ENCODE measurements around the gene DOP1A.

Gene DOP1A

GRCh38 chr6:83071707-83072106 is 4.2 kb downstream of the DOP1A start:
- DNase-seq (ENCODE audit: low spot score), result no peak

GRCh38 chr6:83072726-83073125 is 5.3 kb downstream of the DOP1A start:
- DNase-seq (ENCODE audit: low spot score), result no peak

GRCh38 chr6:83073615-83074014 is 6.1 kb downstream of the DOP1A start:
- no peak for DNase-seq (ENCODE audit: low spot score)

- no peak for DNase-seq (ENCODE audit: low spot score)
Observed at GRCh38 chr6:83083476-83083875, 16.0 kb downstream of the DOP1A start.

GRCh38 chr6:83086751-83087150 is 19.3 kb downstream of the DOP1A start:
- no peak for DNase-seq (ENCODE audit: low spot score)

- no peak for DNase-seq (ENCODE audit: low spot score)
Observed at GRCh38 chr6:83092756-83093399, 25.4 kb downstream of the DOP1A start.

GRCh38 chr6:83096791-83097190 is 29.3 kb downstream of the DOP1A start:
- DNase-seq (ENCODE audit: low spot score), result no peak

- no peak for DNase-seq (ENCODE audit: low spot score)
Observed at GRCh38 chr6:83097204-83097603, 29.7 kb downstream of the DOP1A start.

GRCh38 chr6:83097675-83098074 is 30.2 kb downstream of the DOP1A start:
- DNase-seq (ENCODE audit: low spot score), result no peak

GRCh38 chr6:83098589-83098988 is 31.1 kb downstream of the DOP1A start:
- no peak for DNase-seq (ENCODE audit: low spot score)

- DNase-seq (ENCODE audit: low spot score), result no peak
Observed at GRCh38 chr6:83108378-83108777, 40.9 kb downstream of the DOP1A start.

GRCh38 chr6:83113258-83113657 is 45.8 kb downstream of the DOP1A start:
- DNase-seq (ENCODE audit: low spot score), result no peak

- no peak for DNase-seq (ENCODE audit: low spot score)
Observed at GRCh38 chr6:83114164-83114563, 46.7 kb downstream of the DOP1A start.

GRCh38 chr6:83117802-83118201 is 50.3 kb downstream of the DOP1A start:
- DNase-seq (ENCODE audit: low spot score), result no peak

GRCh38 chr6:83119742-83120300 is 52.4 kb downstream of the DOP1A start:
- no peak for DNase-seq (ENCODE audit: low spot score)

GRCh38 chr6:83124553-83124952 is 57.1 kb downstream of the DOP1A start:
- DNase-seq (ENCODE audit: low spot score), result no peak

- DNase-seq (ENCODE audit: low spot score), result no peak
Observed at GRCh38 chr6:83125425-83125824, 58.0 kb downstream of the DOP1A start.

- DNase-seq (ENCODE audit: low spot score), result no peak
Observed at GRCh38 chr6:83126223-83126622, 58.8 kb downstream of the DOP1A start.

GRCh38 chr6:83126807-83127206 is 59.3 kb downstream of the DOP1A start:
- no peak for DNase-seq (ENCODE audit: low spot score)

- DNase-seq (ENCODE audit: low spot score), result no peak
Observed at GRCh38 chr6:83127258-83127657, 59.8 kb downstream of the DOP1A start.

- no peak for DNase-seq (ENCODE audit: low spot score)
Observed at GRCh38 chr6:83127976-83128375, 60.5 kb downstream of the DOP1A start.

- DNase-seq (ENCODE audit: low spot score), result no peak
Observed at GRCh38 chr6:83132121-83132520, 64.7 kb downstream of the DOP1A start.

GRCh38 chr6:83138118-83138722 is 70.7 kb downstream of the DOP1A start:
- DNase-seq (ENCODE audit: low spot score), result no peak

- DNase-seq (ENCODE audit: low spot score), result no peak
Observed at GRCh38 chr6:83138758-83139157, 71.3 kb downstream of the DOP1A start.

Measured in D341Med (cell line).